ENCODE results near the gene PTGIS.
"Not testable (repeated sequence)": the region's sequence is repeated elsewhere in the genome, so short reads cannot be mapped to it uniquely, and the experiment has no call there.

PTGIS gene

GRCh38 chr20:49581482-49581881 lies 13.5 kb upstream of the PTGIS start:
- DNase-seq (ENCODE audit: insufficient read length, low spot score): no peak
- FAIRE-seq: no peak

GRCh38 chr20:49580813-49581174 lies 12.9 kb upstream of the PTGIS start:
- DNase-seq (ENCODE audit: insufficient read length, low spot score) (no peak), FAIRE-seq (no peak)

- peak; percentile 23 for FAIRE-seq
- no peak for DNase-seq (ENCODE audit: insufficient read length, low spot score)
Observed at GRCh38 chr20:49579874-49580812, 12.2 kb upstream of the PTGIS start.

- DNase-seq (ENCODE audit: insufficient read length, low spot score): no peak
- FAIRE-seq: no peak
Observed at GRCh38 chr20:49579195-49579594, 11.3 kb upstream of the PTGIS start.

- no peak for FAIRE-seq
- DNase-seq (ENCODE audit: insufficient read length, low spot score): no peak
Observed at GRCh38 chr20:49578436-49578835, 10.5 kb upstream of the PTGIS start.

GRCh38 chr20:49575551-49576060 lies 7.7 kb upstream of the PTGIS start:
- FAIRE-seq (no peak), DNase-seq (ENCODE audit: insufficient read length, low spot score) (no peak)

- DNase-seq (ENCODE audit: insufficient read length, low spot score) (no peak), FAIRE-seq (no peak)
Observed at GRCh38 chr20:49573900-49574416, 6.0 kb upstream of the PTGIS start.

- no peak for DNase-seq (ENCODE audit: insufficient read length, low spot score)
- FAIRE-seq: peak; percentile 58
Observed at GRCh38 chr20:49572857-49573256, 4.9 kb upstream of the PTGIS start.

GRCh38 chr20:49571553-49571835 lies 3.6 kb upstream of the PTGIS start:
- DNase-seq (ENCODE audit: insufficient read length, low spot score) (no peak), FAIRE-seq (no peak)

GRCh38 chr20:49570828-49571552 lies 3.1 kb upstream of the PTGIS start:
- no peak for DNase-seq (ENCODE audit: insufficient read length, low spot score)

GRCh38 chr20:49570161-49570827 lies 2.4 kb upstream of the PTGIS start:
- DNase-seq (ENCODE audit: insufficient read length, low spot score) (no peak), FAIRE-seq (no peak)

More at GRCh38 chr20:49570828-49571552, 3.1 kb upstream of the PTGIS start:
- peak; percentile 40 for FAIRE-seq

- FAIRE-seq (peak; percentile 31), DNase-seq (ENCODE audit: insufficient read length, low spot score) (no peak)
Observed at GRCh38 chr20:49569411-49570115, 1.6 kb upstream of the PTGIS start.

GRCh38 chr20:49568278-49569151 lies 578 bp upstream of the PTGIS start:
- no peak for DNase-seq (ENCODE audit: insufficient read length, low spot score)
- FAIRE-seq: peak; percentile 20

- FAIRE-seq (no peak), DNase-seq (ENCODE audit: insufficient read length, low spot score) (no peak)
Observed at GRCh38 chr20:49566401-49567364, 1.3 kb downstream of the PTGIS start.

- DNase-seq (ENCODE audit: insufficient read length, low spot score); FAIRE-seq: not testable (repeated sequence)
Observed at GRCh38 chr20:49564991-49565390, 2.9 kb downstream of the PTGIS start.

GRCh38 chr20:49563015-49563980 lies 4.6 kb downstream of the PTGIS start:
- FAIRE-seq (peak; percentile 13), DNase-seq (ENCODE audit: insufficient read length, low spot score) (no peak)
